NCI-H446 treated with DMSO at 0.1 percent for 48 hours (cell line): ENCODE measurements around the gene CASZ1.

Source experiments
- DNase-seq: peaks from one replicate; lab custom pipeline; 2025; lab: John Stamatoyannopoulos, UW

Gene CASZ1

GRCh38 chr1:10652626-10653025 lies 143.8 kb downstream of the CASZ1 start:
- DNase-seq, result no peak

- DNase-seq, result no peak
Observed at GRCh38 chr1:10651793-10652192, 144.7 kb downstream of the CASZ1 start.

- DNase-seq, result no peak
Observed at GRCh38 chr1:10651389-10651766, 145.1 kb downstream of the CASZ1 start.

GRCh38 chr1:10650556-10651388 lies 145.7 kb downstream of the CASZ1 start:
- no peak for DNase-seq

- no peak for DNase-seq
Observed at GRCh38 chr1:10649517-10650201, 146.8 kb downstream of the CASZ1 start.

- DNase-seq, result no peak
Observed at GRCh38 chr1:10648689-10649516, 147.5 kb downstream of the CASZ1 start.

GRCh38 chr1:10647414-10648170 lies 148.9 kb downstream of the CASZ1 start:
- DNase-seq, result no peak

- DNase-seq, result no peak
Observed at GRCh38 chr1:10646347-10646861, 150.0 kb downstream of the CASZ1 start.

- DNase-seq, result no peak
Observed at GRCh38 chr1:10644307-10645128, 151.9 kb downstream of the CASZ1 start.

GRCh38 chr1:10643607-10644306 lies 152.7 kb downstream of the CASZ1 start:
- no peak for DNase-seq

- DNase-seq, result no peak
Observed at GRCh38 chr1:10642403-10643080, 153.9 kb downstream of the CASZ1 start.

GRCh38 chr1:10641976-10642375 lies 154.5 kb downstream of the CASZ1 start:
- DNase-seq, result no peak

- DNase-seq, result no peak
Observed at GRCh38 chr1:10640843-10641553, 155.4 kb downstream of the CASZ1 start.

GRCh38 chr1:10639775-10640578 lies 156.5 kb downstream of the CASZ1 start:
- peak; percentile 63 for DNase-seq

GRCh38 chr1:10639011-10639774 lies 157.3 kb downstream of the CASZ1 start:
- no peak for DNase-seq

GRCh38 chr1:10638559-10639005 lies 157.9 kb downstream of the CASZ1 start:
- DNase-seq, result no peak
